ENCODE results near the gene SLC47A1.
"Not testable (repeated sequence)": the region's sequence is repeated elsewhere in the genome, so short reads cannot be mapped to it uniquely, and the experiment has no call there.

The SLC47A1 gene

DNA sequence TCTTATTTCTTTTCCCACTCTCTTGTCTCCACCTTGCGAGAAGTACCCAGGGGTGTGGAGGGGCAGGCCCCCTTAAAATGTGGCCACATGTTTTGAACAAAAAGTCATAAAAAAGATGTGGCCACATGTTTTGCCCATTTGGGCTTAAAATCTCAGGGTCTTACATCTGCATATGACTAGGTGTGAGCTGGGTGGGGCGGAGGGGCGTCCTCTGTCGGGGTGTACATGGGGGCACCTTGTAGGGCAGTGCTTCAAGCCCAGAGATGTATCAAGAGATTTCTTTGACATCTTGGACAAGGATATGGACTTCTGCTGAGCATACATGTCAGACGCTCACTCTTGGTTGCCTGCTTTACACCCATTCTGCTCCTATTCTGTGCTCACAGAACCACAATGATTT lies 13.0 kb upstream of the SLC47A1 start:
- DNase-seq, result no peak

GRCh38 chr17:19523690-19524089 lies 10.0 kb upstream of the SLC47A1 start:
- DNase-seq, result no peak

- DNase-seq, result not testable (repeated sequence)
These were observed 6.7 kb upstream of the SLC47A1 start for GRCh38 chr17:19526950-19527349.

- no peak for DNase-seq
These were observed 1.7 kb upstream of the SLC47A1 start for GRCh38 chr17:19531780-19532501.

- no peak for DNase-seq
These were observed 477 bp upstream of the SLC47A1 start for GRCh38 chr17:19533036-19533717.

- no peak for DNase-seq
These were observed 1.0 kb downstream of the SLC47A1 start for GRCh38 chr17:19534562-19535149.

DNA sequence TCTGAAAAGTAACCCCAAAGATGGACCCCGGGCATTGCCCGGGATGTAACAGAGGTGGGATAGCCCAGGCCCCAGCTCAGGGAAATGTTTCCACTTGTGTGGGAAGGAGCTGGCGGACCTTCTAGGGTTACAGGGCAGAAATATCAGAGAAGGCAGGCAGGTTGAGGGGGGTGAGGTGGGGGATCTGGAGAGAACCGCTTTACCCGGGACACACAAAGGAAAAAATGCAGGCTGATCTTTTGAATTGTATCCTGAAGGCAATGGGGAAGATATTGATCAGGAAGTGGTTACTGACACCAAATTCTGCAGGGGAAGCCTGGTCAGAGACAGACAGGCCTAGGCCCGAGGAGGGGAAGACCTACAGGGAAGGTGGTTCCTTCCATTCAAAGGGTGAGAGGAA lies 3.5 kb downstream of the SLC47A1 start:
- no peak for DNase-seq

- no peak for DNase-seq
These were observed 4.7 kb downstream of the SLC47A1 start for GRCh38 chr17:19538095-19539039.

DNA sequence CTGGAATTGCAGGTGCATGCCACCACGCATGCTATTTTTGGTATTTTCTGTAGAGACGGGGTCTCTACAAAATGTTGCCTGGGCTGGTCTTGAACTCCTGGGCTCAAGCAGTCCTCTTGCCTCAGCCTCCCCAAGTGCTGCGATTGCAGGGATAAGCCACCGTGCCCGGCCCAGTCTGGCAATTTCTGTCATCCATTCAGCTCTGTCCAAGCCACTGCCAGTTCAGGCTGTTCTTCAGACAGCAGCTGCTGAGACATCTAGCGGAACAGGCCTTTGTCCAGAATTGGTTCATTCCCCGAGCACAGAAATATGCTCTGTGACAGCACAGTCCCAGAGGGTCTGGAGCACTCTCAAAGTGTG lies 5.4 kb downstream of the SLC47A1 start:
- no peak for DNase-seq

DNA sequence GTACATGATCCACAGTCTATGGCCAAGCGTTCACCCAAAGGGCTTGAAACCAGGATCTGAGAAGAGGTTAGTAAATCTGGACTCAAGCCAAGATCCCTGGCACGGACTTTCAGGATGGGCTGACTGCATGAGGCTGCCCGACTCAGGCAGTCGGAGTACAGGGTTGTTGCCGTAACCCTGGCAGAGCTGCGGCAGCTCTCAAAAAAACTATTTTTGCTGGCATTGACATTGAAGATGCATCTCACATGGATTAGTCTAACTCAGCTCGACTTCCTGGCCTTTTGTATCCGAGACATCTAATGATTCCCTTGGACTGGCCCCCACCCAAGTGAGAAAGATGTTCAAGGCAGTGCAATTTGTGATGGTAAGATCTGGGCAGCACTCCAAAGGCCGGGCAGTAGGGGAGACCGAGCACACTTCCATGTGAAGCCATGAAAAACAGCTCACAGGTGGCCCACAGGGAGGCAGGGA lies 6.2 kb downstream of the SLC47A1 start:
- no peak for DNase-seq

DNA sequence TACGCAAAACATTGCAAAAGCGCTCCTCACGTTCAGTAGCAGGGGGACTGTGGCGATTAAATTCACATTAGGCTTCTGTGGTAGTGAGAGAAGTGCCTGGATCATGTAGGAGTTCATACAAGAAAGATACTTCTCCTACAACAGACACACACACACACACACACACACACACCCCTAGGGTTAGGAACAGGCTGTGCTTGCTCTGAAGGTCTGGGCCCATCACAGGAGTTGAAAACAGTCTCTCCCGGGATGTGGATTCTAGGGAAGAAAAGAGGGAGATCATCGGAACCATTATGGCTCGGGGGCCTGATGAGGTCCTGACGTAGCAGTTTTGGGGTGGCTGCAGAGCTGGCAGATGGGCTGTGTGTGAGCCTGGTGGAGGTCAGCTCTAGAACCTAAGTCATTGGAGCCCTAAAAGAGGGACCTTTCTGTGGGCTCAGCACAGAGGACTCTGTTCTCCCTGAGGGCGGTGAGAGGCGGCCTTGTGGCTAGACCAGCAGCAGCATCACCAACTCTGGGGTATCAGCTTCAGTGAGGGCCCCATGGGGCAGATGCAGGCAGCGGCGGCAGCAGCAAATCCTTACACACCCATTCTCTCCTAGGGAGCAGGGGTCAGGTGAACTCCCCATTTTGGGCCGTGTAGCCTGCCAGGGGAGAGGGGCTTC lies 7.2 kb downstream of the SLC47A1 start:
- no peak for DNase-seq

DNA sequence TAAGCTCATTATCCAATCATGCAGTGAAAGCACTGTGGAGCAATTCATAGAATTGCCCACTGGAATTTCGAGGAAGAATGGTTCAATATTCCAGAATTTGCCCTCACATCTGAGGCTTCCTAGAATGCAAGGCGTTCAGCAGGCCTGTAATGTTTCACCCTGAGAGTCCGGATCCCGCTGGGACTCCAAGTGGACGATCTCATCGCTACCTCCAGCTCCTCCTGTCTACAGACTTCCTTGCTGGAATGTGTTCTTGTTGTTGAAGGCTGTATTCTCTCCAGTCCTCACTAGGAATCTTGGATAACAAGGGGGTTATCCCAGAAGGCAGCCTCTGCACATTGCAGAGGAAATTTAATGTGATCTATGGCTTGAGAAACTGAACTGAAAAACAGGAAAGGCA lies 7.8 kb downstream of the SLC47A1 start:
- no peak for DNase-seq

DNA sequence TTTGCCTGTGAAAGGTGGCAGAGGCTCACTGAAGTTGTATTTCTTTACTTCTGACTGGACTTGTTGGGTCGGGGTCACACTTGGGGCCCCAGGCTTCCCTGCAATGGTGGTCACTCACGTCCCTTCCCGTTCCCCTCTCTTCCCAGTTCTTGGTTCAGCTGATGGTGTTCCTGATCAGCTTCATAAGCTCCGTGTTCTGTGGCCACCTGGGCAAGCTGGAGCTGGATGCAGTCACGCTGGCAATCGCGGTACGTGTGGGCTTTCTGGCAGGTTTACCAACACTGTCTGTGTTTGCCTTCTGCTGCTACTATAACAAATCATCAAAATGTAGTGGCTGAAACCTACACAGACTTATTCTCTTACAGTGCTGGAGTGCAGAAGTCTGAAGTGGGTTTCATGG lies 8.6 kb downstream of the SLC47A1 start:
- no peak for DNase-seq

- no peak for DNase-seq
These were observed 10.7 kb downstream of the SLC47A1 start for GRCh38 chr17:19544366-19544765.

GRCh38 chr17:19546289-19547065 lies 12.8 kb downstream of the SLC47A1 start:
- DNase-seq, result no peak

- no peak for DNase-seq
These were observed 16.3 kb downstream of the SLC47A1 start for GRCh38 chr17:19549746-19550623.

- DNase-seq, result no peak
These were observed 17.5 kb downstream of the SLC47A1 start for GRCh38 chr17:19551165-19551564.

DNA sequence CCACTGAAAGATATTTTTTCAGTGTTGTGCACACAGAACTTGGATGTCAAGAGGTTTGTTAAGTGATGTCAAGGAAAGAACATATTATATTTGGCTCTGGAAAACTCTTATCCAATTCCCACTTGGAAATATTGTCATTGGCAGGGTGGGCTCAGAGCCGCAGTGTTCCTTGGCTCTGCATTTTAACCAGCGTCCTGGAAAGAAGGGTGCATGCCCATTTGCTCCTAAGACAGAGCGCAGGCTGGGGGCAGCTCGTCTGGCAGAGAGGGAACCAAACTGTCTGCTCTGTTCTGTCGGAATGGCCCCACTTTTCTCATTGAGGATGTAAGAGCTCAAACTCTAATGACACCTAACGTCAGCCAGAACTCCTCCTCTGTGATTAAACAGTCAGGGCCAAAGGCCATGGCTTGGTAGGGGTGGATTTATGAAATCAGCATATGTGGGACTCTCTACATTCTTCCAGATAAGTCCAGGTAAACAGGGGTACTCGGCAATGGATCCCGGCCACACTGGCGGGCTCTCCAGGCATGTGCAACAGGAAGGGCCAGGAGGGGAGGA lies 18.0 kb downstream of the SLC47A1 start:
- no peak for DNase-seq

GRCh38 chr17:19553036-19553435 lies 19.4 kb downstream of the SLC47A1 start:
- DNase-seq, result no peak

DNA sequence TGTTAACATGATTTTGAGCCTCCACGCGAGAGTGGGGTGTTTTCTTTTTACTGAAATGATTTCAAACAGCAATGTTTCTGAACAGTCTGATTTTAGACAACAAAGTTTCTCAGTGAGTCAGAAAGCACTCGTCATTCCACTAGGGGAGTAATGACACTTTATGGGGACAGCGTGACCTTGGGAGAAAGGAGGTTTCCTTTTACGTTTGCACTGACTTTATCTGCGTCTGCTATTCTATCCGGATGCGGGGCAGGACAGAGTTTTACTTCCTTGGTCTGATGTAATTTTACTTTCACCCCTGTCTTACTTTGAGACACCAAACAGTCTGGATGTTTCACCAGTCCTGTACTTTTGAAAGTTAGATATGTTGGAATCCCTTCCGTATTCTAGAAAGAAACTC lies 20.7 kb downstream of the SLC47A1 start:
- DNase-seq, result no peak

Data from NCI-H1105 (cell line).